H1 (cell line): ENCODE data around the gene SPECC1.

Experiments
- BCL11A ChIP-seq, 2 experiments: IDR thresholded peaks; one replicate each; pipeline ENCODE4 v1.6.1; 2011; ENCODE audit warnings: low read depth in 2 of 2, low read length in 2 of 2, mild to moderate bottlenecking in 2 of 2
- CEBPB ChIP-seq: IDR thresholded peaks from 2 replicates; pipeline ENCODE4 v1.6.1; 2012; ENCODE audit warnings: low read depth, low read length
- CTCF ChIP-seq, 3 experiments: IDR thresholded peaks; 1 replicate in 2 of 3; 2 replicates in 1 of 3; pipeline versions ENCODE4 v1.5.1 to v1.6.1; 2011; ENCODE audit warnings: low read length in 3 of 3, mild to moderate bottlenecking in 3 of 3, inconsistent platforms in 2 of 3, low read depth in 1 of 3, moderate library complexity in 1 of 3; ENCODE audit not compliant: insufficient read depth in 1 of 3; ENCODE audit errors: control extremely low read depth in 1 of 3
- EZH2 ChIP-seq: fragments of 200-600 bp; sonication (generic); IDR thresholded peaks from 2 replicates; pipeline ENCODE4 v1.7.1; 2012; ENCODE audit warnings: low read depth, mild to moderate bottlenecking, moderate library complexity, low read length, inconsistent platforms; ENCODE audit not compliant: severe bottlenecking
- MAX ChIP-seq: IDR thresholded peaks from 2 replicates; pipeline ENCODE4 v1.6.1; 2012; ENCODE audit warnings: inconsistent platforms
- POLR2A ChIP-seq, 2 experiments: IDR thresholded peaks; 1 replicate in 1 of 2; 2 replicates in 1 of 2; pipeline ENCODE4 v1.6.1; 2011; ENCODE audit warnings: low read depth in 2 of 2, low read length in 2 of 2, mild to moderate bottlenecking in 2 of 2; ENCODE audit errors: control extremely low read depth in 1 of 2
- RAD21 ChIP-seq, 2 experiments: IDR thresholded peaks in 1 of 2; conservative IDR thresholded peaks in 1 of 2; 2 replicates each; pipeline ENCODE4 v1.6.1; 2011; ENCODE audit warnings: low read depth in 2 of 2, low read length in 2 of 2, improper control_type of control experiment in 1 of 2, inconsistent platforms in 1 of 2, mild to moderate bottlenecking in 1 of 2, moderate library complexity in 1 of 2
- RBBP5 ChIP-seq: IDR thresholded peaks from 2 replicates; pipeline ENCODE4 v1.7.1; 2012; ENCODE audit warnings: low read depth, mild to moderate bottlenecking, inconsistent platforms, low read length, moderate library complexity, borderline replicate concordance
- RFX5 ChIP-seq: IDR thresholded peaks from 2 replicates; pipeline ENCODE4 v1.6.1; 2011; ENCODE audit warnings: low read depth, low read length, improper control_type of control experiment, borderline replicate concordance
- SP1 ChIP-seq: IDR thresholded peaks from 2 replicates; pipeline ENCODE4 v1.6.1; 2011; ENCODE audit warnings: low read depth, low read length
- SUZ12 ChIP-seq: fragments of 200-600 bp; sonication (generic); IDR thresholded peaks from 2 replicates; pipeline ENCODE4 v1.6.1; 2012; ENCODE audit warnings: mild to moderate bottlenecking, inconsistent platforms, low read length, moderate library complexity, mixed read lengths

GRCh38 chr17:20087538-20088250 is 78.5 kb downstream of the SPECC1 start:
- TF ChIP-seq RAD21 (IDR thresholded peaks at IDR 0.05 in 1 of 2, conservative IDR thresholded peaks at IDR 0.05 in 1 of 2; ENCODE audit: low read depth in 2 of 2, low read length in 2 of 2) (no peak), CTCF (IDR thresholded peaks at IDR 0.05; ENCODE audit: control extremely low read depth in 1 of 3, insufficient read depth in 1 of 3, low read depth in 1 of 3, low read length in 3 of 3) (no peak), POLR2A (IDR thresholded peaks at IDR 0.05; ENCODE audit: control extremely low read depth in 1 of 2, low read depth in 2 of 2, low read length in 2 of 2) (no peak), MAX (no peak), RFX5 (no peak), SUZ12 (no peak), EZH2 (no peak), CEBPB (no peak), BCL11A (IDR thresholded peaks at IDR 0.05; ENCODE audit: low read depth in 2 of 2, low read length in 2 of 2) (no peak), SP1 (no peak), RBBP5 (no peak)
